ENCODE data around the gene MANSC4.
"Not testable (repeated sequence)": the region's sequence is repeated elsewhere in the genome, so short reads cannot be mapped to it uniquely, and the experiment has no call there.

MANSC4 gene

DNA sequence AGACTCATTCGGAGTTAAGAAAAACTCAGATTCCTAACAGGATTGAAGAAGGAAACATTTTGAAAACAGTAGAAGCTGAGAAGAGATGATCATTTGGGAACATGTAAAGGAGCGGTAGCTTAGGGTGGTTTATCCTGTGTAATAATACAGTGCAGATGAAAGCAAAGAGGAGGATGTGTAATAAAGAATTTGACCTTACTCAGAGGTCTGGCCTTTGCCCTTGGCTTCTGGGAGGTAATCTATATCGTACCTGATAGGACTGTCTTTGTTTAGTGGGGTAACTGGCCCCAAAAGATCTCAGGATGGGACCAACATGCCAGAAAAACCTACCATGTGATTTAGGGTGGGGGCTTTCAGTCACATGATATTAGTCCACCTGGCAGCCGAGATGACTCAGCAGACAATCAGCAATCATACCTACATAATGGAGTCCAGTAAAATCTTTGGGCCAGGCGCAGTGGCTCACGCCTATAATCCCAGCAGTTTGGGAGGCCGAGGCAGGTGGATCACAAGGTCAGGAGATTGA is 23.3 kb downstream of the MANSC4 start:
- DNase-seq (ENCODE audit: extremely low read depth in 1 of 2, low read depth in 1 of 2): no peak

- DNase-seq (ENCODE audit: extremely low read depth in 1 of 2, low read depth in 1 of 2): no peak
Observed at GRCh38 chr12:27754795-27755194, 25.2 kb downstream of the MANSC4 start.

DNA sequence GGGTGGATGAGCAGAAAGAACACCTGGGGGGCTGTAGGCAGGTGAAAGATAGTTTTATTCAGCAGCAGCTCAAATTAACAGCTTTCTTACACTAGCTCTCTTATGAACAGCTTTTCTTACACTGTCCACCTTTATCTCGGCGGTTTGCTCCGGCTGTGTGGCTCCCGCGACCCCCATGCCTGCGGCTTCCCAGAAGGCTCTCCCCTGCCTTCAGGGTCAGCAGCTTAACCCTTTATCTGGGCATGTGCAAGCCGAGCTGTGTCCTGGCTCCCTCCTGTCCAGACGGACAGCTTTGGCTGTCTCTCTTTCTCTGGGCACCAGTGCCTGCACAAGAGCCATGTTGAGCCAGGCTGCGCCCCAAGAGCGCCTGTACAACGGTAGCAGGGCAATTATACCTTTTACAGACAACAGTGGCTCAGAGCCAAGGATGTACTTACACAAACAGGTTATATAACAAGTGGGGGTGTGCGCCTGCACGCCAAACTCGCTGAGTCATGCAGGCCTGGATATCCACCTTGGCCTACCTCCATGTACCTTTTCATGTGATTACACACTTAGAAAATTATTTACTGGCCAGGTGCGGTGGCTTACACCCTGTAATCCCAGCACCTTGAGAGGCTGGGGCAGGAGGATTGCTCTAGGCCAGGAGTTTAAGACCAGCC is 28.5 kb downstream of the MANSC4 start:
- no peak for DNase-seq (ENCODE audit: extremely low read depth in 1 of 2, low read depth in 1 of 2)

- no peak for DNase-seq (ENCODE audit: extremely low read depth in 1 of 2, low read depth in 1 of 2)
Observed at GRCh38 chr12:27747111-27747820, 32.8 kb downstream of the MANSC4 start.

GRCh38 chr12:27745734-27746133 is 34.3 kb downstream of the MANSC4 start:
- not testable (repeated sequence) for DNase-seq (ENCODE audit: extremely low read depth in 1 of 2, low read depth in 1 of 2)

- no peak for DNase-seq (ENCODE audit: extremely low read depth in 1 of 2, low read depth in 1 of 2)
Observed at GRCh38 chr12:27743601-27744000, 36.4 kb downstream of the MANSC4 start.

- DNase-seq (ENCODE audit: extremely low read depth in 1 of 2, low read depth in 1 of 2): not testable (repeated sequence)
Observed at GRCh38 chr12:27734321-27734720, 45.7 kb downstream of the MANSC4 start.

DNA sequence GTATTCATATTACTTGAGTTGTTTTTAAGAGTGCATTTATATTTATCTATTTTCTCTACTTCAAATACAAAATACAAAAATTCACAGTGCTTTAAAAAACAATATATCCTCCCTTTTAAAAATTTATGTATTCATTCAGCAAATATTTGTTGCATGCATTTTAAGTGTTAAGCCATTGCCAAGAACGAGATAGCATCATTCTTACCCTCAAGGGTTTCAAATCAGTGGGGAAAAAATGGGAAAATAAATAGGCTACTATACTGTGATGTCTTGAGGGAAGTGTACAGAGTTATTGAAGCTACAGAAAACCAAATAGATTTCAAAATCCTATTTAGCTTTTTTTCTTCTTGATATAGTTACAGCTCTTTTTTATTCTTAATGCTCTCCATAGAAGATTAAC is 46.2 kb downstream of the MANSC4 start:
- DNase-seq (ENCODE audit: extremely low read depth in 1 of 2, low read depth in 1 of 2): no peak

- peak in 1 of 2 donors; percentile 15 for DNase-seq (ENCODE audit: extremely low read depth in 1 of 2, low read depth in 1 of 2)
Observed at GRCh38 chr12:27733052-27733656, 46.9 kb downstream of the MANSC4 start.

GRCh38 chr12:27732281-27732680 is 47.8 kb downstream of the MANSC4 start:
- no peak for DNase-seq (ENCODE audit: extremely low read depth in 1 of 2, low read depth in 1 of 2)

GRCh38 chr12:27730097-27730588 is 49.9 kb downstream of the MANSC4 start:
- DNase-seq (ENCODE audit: extremely low read depth in 1 of 2, low read depth in 1 of 2): no peak

GRCh38 chr12:27723212-27723611 is 56.8 kb downstream of the MANSC4 start:
- DNase-seq (ENCODE audit: extremely low read depth in 1 of 2, low read depth in 1 of 2): no peak

All from activated CD8-positive, alpha-beta memory T cell treated with anti-CD3 and anti-CD28 coated beads for 1 hour (primary cell).